CD4-positive, alpha-beta T cell (primary cell): ENCODE measurements around the gene ALLC. TPM values are rescaled to one million over a fixed set of nuclear protein-coding genes. Genes with fewer than 3 reads are reported as not detected.

Experiments used
- ATAC-seq: fragments of 200-7000 bp; cut with Tn5 transposase; one replicate; pipeline ENCODE4 v1.10.0; 2022; ENCODE audit warnings: mild to moderate bottlenecking; ENCODE audit not compliant: poor library complexity
- CTCF ChIA-PET: fragments of 350-600 bp; sonication (Branson Sonifier 250); formaldehyde crosslinking; loops from one replicate; lab custom pipeline; 2021; ENCODE audit warnings: antibody characterized with exemption, inconsistent platforms; lab: Charles Lee
- POLR2A ChIA-PET: fragments of 350-600 bp; sonication (Branson Sonifier 250); formaldehyde crosslinking; loops from one replicate; lab custom pipeline; 2021; ENCODE audit warnings: antibody characterized with exemption, inconsistent platforms; lab: Charles Lee
- DNase-seq, 14 experiments: peaks; one replicate each; pipeline ENCODE4 v3.0.0-alpha.2; 2013 to 2020; ENCODE audit warnings: mixed read lengths in 2 of 14
- H3K27ac ChIP-seq, 2 donors: one replicate each; pipeline versions ENCODE4 v1.5.1 to v1.7.0; 2013; ENCODE audit warnings: low read length in 2 of 2, low read depth in 1 of 2, mild to moderate bottlenecking in 1 of 2
- H3K27me3 ChIP-seq, 2 experiments: 1 replicate in 1 of 2; 2 replicates in 1 of 2; pipeline versions ENCODE4 v1.6.1 to v1.7.0; 2013; ENCODE audit warnings: low read length in 2 of 2, control low read depth in 1 of 2, mild to moderate bottlenecking in 1 of 2, moderate library complexity in 1 of 2; ENCODE audit not compliant: insufficient read depth in 2 of 2, control insufficient read depth in 1 of 2
- H3K36me3 ChIP-seq: one replicate; pipeline ENCODE4 v1.6.1; 2013; ENCODE audit warnings: low read length, control low read depth; ENCODE audit not compliant: insufficient read depth
- H3K4me1 ChIP-seq: one replicate; pipeline ENCODE4 v1.6.1; 2013; ENCODE audit warnings: low read length, control low read depth; ENCODE audit not compliant: insufficient read depth
- H3K4me3 ChIP-seq: one replicate; pipeline ENCODE4 v1.5.1; 2013; ENCODE audit warnings: mild to moderate bottlenecking, low read length, moderate library complexity
- H3K9me3 ChIP-seq, 2 experiments: 1 replicate in 1 of 2; 2 replicates in 1 of 2; pipeline versions ENCODE4 v1.6.1 to v1.7.0; 2013; ENCODE audit warnings: low read length in 2 of 2, mild to moderate bottlenecking in 2 of 2, control low read depth in 1 of 2, moderate library complexity in 1 of 2; ENCODE audit not compliant: control insufficient read depth in 1 of 2, insufficient read depth in 1 of 2
- H3K27ac Mint-ChIP-seq: one replicate; pipeline ENCODE4 v1.8.0; 2020; ENCODE audit warnings: mixed read lengths
- H3K27me3 Mint-ChIP-seq: one replicate; pipeline ENCODE4 v1.8.0; 2021; ENCODE audit warnings: mixed read lengths
- H3K36me3 Mint-ChIP-seq: one replicate; pipeline ENCODE4 v1.8.0; 2021; ENCODE audit warnings: low read depth, mixed read lengths
- H3K4me1 Mint-ChIP-seq: one replicate; pipeline ENCODE4 v1.8.0; 2021; ENCODE audit warnings: low read depth, mixed read lengths
- H3K4me3 Mint-ChIP-seq: one replicate; pipeline ENCODE4 v1.8.0; 2020; ENCODE audit warnings: mild to moderate bottlenecking, mixed read lengths
- H3K9me3 Mint-ChIP-seq: one replicate; pipeline ENCODE4 v1.8.0; 2020; ENCODE audit warnings: mixed read lengths
- CTCF ChIP-seq: fragments of 200-600 bp; IDR thresholded peaks from one replicate; pipeline ENCODE4 v1.8.0; 2022; ENCODE audit warnings: antibody characterized with exemption, mild to moderate bottlenecking
- intact Hi-C, 2 experiments: fragments of 100-400 bp; cut with DNase I in 1 of 2; cut with micrococcal nuclease in 1 of 2; formaldehyde crosslinking; loops; one replicate each; pipeline versions ENCODE4 v1.15.1 to v1.9.0; 2023 to 2025; cut with DNase I, micrococcal nuclease
- total RNA-seq, 174 experiments: library from RNA in 2 of 174; stranded (reverse) in 2 of 174; gene quantifications; one replicate each; pipeline ENCODE4 v1.2.3 and lab custom pipeline; 2021 to 2026

The ALLC gene
- total RNA-seq, 2 experiments from 2014 or later = not detected

- H3K9me3 ChIP-seq = peaks cover 0 to 13% of the 10 kb centered on the region in 2 experiments
- H3K4me3 Mint-ChIP-seq = no peak overlapping the region
- H3K4me1 ChIP-seq = no peaks in the 10 kb centered on the region
- ATAC-seq (no peak), DNase-seq (no peak)
- H3K27ac Mint-ChIP-seq = no peak overlapping the region
- no peaks in the 10 kb centered on the region for H3K36me3 ChIP-seq
- no peak for TF ChIP-seq CTCF
- no peaks in the 10 kb centered on the region for H3K9me3 Mint-ChIP-seq
- POLR2A ChIA-PET = no interaction called here
- H3K4me1 Mint-ChIP-seq = no peaks in the 10 kb centered on the region
- H3K4me3 ChIP-seq = no peak overlapping the region
- peaks cover 35% of the 10 kb centered on the region for H3K27me3 Mint-ChIP-seq
- H3K36me3 Mint-ChIP-seq = no peaks in the 10 kb centered on the region
- no peak overlapping the region for H3K27ac ChIP-seq
- peaks cover 0 to 4% of the 10 kb centered on the region in 2 experiments for H3K27me3 ChIP-seq
- intact Hi-C loops = no loop called here
- CTCF ChIA-PET = no interaction called here
Measured at GRCh38 chr2:3741867-3742602, 84.0 kb downstream of the ALLC start.

- H3K9me3 ChIP-seq = peaks cover 0 to 13% of the 10 kb centered on the region in 2 experiments
- H3K4me3 ChIP-seq = no peak overlapping the region
- no peaks in the 10 kb centered on the region for H3K4me1 Mint-ChIP-seq
- ATAC-seq = no peak
- no peaks in the 10 kb centered on the region for H3K36me3 ChIP-seq
- no peaks in the 10 kb centered on the region for H3K9me3 Mint-ChIP-seq
- ChIA-PET CTCF (no interaction called here), POLR2A (no interaction called here)
- H3K27me3 ChIP-seq = peaks cover 0 to 4% of the 10 kb centered on the region in 2 experiments
- H3K27ac Mint-ChIP-seq = no peak overlapping the region
- no peaks in the 10 kb centered on the region for H3K36me3 Mint-ChIP-seq
- H3K4me1 ChIP-seq = no peaks in the 10 kb centered on the region
- H3K27ac ChIP-seq = no peak overlapping the region
- DNase-seq = no peak
- intact Hi-C loops = no loop called here
- H3K27me3 Mint-ChIP-seq = peaks cover 39% of the 10 kb centered on the region
- TF ChIP-seq CTCF = no peak
- no peak overlapping the region for H3K4me3 Mint-ChIP-seq
Measured at GRCh38 chr2:3742743-3743508, 84.9 kb downstream of the ALLC start.

GRCh38 chr2:3743951-3744555, 86.1 kb downstream of the ALLC start:
- Mint-ChIP-seq H3K27ac (no peak overlapping the region), H3K9me3 (no peaks in the 10 kb centered on the region), H3K4me3 (no peak overlapping the region), H3K36me3 (no peaks in the 10 kb centered on the region), H3K4me1 (no peaks in the 10 kb centered on the region), H3K27me3 (peaks cover 36% of the 10 kb centered on the region)
- intact Hi-C loops = no loop called here
- ChIA-PET CTCF (no interaction called here), POLR2A (no interaction called here)
- H3K9me3 ChIP-seq = peaks cover 0 to 13% of the 10 kb centered on the region in 2 experiments
- DNase-seq = no peak
- ATAC-seq = no peak
- no peak overlapping the region for H3K4me3 ChIP-seq
- no peaks in the 10 kb centered on the region for H3K4me1 ChIP-seq
- TF ChIP-seq CTCF = no peak
- H3K27ac ChIP-seq = no peak overlapping the region
- H3K36me3 ChIP-seq = no peaks in the 10 kb centered on the region
- H3K27me3 ChIP-seq = peaks cover 0 to 4% of the 10 kb centered on the region in 2 experiments
